CD4-positive, alpha-beta T cell treated with Interleukin-4 for 1 hour (primary cell): Measurements from ENCODE around the gene ABRACL.

Experiments
- DNase-seq, 2 donors: peaks; one replicate each; pipeline ENCODE4 v3.0.0-alpha.2; 2020 to 2022

ABRACL gene

GRCh38 chr6:139058029-139058428 lies 29.5 kb downstream of the ABRACL start:
- no peak for DNase-seq

- no peak for DNase-seq
Measured at GRCh38 chr6:139060332-139060731, 31.8 kb downstream of the ABRACL start.

GRCh38 chr6:139062932-139063646 lies 34.5 kb downstream of the ABRACL start:
- no peak for DNase-seq

GRCh38 chr6:139064981-139065665 lies 36.6 kb downstream of the ABRACL start:
- DNase-seq = no peak

GRCh38 chr6:139066080-139066479 lies 37.5 kb downstream of the ABRACL start:
- no peak for DNase-seq

- DNase-seq = no peak
Measured at GRCh38 chr6:139068846-139069245, 40.3 kb downstream of the ABRACL start.

GRCh38 chr6:139073118-139073517 lies 44.6 kb downstream of the ABRACL start:
- DNase-seq = no peak

- no peak for DNase-seq
Measured at GRCh38 chr6:139079018-139079417, 50.5 kb downstream of the ABRACL start.

GRCh38 chr6:139080255-139080920 lies 51.8 kb downstream of the ABRACL start:
- no peak for DNase-seq

GRCh38 chr6:139081471-139081870 lies 52.9 kb downstream of the ABRACL start:
- no peak for DNase-seq

- no peak for DNase-seq
Measured at GRCh38 chr6:139082370-139082769, 53.8 kb downstream of the ABRACL start.

- no peak for DNase-seq
Measured at GRCh38 chr6:139091826-139092225, 63.3 kb downstream of the ABRACL start.
